K562 (cell line): ENCODE measurements around the gene TMEM132C.

ENCODE experiments used
- BRF1 ChIP-seq: IDR thresholded peaks from 3 replicates; pipeline ENCODE4 v1.6.1; 2011; ENCODE audit warnings: borderline replicate concordance, mild to moderate bottlenecking; ENCODE audit not compliant: insufficient read length; ENCODE audit errors: extremely low read depth
- POLR2A ChIP-seq: fragments of 450-650 bp; conservative IDR thresholded peaks from 2 replicates; pipeline ENCODE4 v1.6.1; 2016
- ZNF197 ChIP-seq: fragments of 200-800 bp; sonication (Bioruptor generic); IDR thresholded peaks from 2 replicates; pipeline ENCODE4 v1.6.1; 2016; ENCODE audit warnings: low read depth, missing genetic modification characterization, missing compliant biosample characterization
- TF ChIP-seq, protein P1 (sequence below): sonication (generic); formaldehyde crosslinking; IDR thresholded peaks from 2 replicates; pipeline ENCODE4 v1.9.0; 2022; ENCODE audit warnings: mild to moderate bottlenecking, missing genetic modification reagents

DNA sequence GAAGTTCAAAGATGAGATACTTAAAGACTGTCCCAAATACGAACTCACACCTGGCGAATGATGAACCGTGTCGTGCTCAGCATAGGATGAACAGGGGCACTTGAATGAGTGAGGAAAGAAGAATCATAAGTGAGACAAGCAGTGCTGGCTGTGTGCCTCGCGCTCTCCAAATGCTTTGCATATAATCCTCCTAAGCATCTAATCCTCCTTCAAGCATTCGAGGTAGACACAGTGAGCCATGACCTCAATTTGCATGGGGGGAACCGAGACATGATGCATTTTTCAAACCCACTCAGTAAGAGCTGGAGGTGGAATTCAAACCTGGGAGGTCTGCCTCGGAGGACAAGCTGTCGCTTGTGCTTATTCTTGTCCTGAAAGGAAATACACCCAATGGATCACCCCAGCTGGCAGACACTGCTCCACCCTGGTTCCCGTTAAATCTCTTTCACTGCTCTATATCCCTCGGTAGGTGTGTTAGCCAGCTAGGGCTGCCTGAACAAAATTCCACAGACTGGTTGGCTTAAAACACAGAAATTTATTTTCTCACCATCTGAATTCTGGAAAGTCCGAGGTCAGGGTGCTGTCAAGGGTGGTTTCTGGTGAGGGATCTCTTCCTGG, 282.7 kb downstream of the TMEM132C start:
- TF ChIP-seq, protein P1, sequence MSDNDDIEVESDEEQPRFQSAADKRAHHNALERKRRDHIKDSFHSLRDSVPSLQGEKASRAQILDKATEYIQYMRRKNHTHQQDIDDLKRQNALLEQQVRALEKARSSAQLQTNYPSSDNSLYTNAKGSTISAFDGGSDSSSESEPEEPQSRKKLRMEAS (CRISPR knock-in tag): no peak
- TF ChIP-seq POLR2A (no peak), ZNF197 (no peak), BRF1 (no peak)
